Activated CD4-positive, CD25-positive, alpha-beta regulatory T cell (primary cell): Measurements from ENCODE around the gene ATP6V1G3.
"Not testable (repeated sequence)": the region's sequence is repeated elsewhere in the genome, so short reads cannot be mapped to it uniquely, and the experiment has no call there.

ENCODE experiments used
- DNase-seq, 4 experiments: peaks; one replicate each; lab custom pipeline; 2025; lab: John Stamatoyannopoulos, UW

ATP6V1G3 gene

GRCh38 chr1:198542632-198543031, 2.2 kb upstream of the ATP6V1G3 start:
- no peak for DNase-seq

GRCh38 chr1:198541737-198542136, 1.3 kb upstream of the ATP6V1G3 start:
- no peak for DNase-seq

DNA sequence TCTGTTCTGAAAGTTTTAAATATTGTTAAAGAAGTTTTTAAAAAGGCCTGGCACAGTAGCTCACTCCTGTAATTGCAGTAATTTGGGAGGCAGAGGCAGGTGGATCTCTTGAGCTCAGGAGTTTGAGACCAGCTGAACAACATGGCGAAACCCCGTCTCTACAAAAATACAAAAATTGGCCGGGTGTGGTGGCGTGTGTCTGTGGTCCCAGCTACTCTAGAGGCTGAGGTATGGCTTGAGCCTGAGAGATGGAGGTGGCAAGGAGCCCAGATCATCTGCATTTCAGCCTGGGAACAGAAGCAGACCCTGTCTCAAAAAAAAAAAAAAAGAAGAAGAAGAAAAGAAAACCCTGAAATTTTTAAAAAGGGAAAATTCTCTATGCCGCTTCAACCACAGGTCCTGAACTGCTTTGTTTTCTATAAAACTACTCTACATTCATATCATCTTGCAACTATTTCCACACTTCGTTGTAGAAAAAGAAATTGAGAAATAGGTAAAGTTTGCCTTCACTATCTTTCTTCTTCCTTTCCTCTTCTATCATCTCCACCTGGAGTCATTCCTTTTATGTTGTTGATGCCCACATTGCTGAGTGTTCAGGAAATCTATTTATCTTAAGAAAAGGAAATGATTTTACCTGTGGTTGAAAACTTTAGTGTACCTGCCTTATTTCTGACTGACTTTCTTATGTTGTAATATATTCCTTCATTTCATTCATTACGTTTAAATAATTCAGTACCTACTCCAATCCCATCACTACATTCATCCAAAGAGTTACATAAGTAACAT, 1.7 kb downstream of the ATP6V1G3 start:
- DNase-seq, result no peak

- no peak for DNase-seq
These were observed 4.8 kb downstream of the ATP6V1G3 start for GRCh38 chr1:198535631-198536030.

- DNase-seq, result no peak
These were observed 5.7 kb downstream of the ATP6V1G3 start for GRCh38 chr1:198534548-198535418.

- DNase-seq, result no peak
These were observed 8.6 kb downstream of the ATP6V1G3 start for GRCh38 chr1:198531891-198532290.

DNA sequence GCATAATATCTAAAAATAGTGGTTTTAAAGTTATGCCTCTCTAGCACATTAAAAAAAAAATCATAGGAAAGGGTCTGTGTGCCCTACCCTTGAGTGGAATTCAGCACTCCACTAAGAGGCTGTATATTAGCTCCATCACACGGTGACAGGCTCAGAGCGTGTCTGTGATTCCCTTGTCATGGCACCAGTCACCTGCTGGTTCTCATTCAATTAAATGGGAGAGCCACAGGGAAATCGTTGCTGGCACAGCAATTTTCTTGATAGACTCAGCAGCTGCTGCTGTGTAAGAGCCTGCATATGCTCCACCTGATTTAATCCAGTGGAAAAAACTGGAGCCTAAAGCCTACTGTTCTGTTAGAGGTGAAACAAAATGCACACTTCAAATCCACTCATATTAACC, 9.5 kb downstream of the ATP6V1G3 start:
- no peak for DNase-seq

DNA sequence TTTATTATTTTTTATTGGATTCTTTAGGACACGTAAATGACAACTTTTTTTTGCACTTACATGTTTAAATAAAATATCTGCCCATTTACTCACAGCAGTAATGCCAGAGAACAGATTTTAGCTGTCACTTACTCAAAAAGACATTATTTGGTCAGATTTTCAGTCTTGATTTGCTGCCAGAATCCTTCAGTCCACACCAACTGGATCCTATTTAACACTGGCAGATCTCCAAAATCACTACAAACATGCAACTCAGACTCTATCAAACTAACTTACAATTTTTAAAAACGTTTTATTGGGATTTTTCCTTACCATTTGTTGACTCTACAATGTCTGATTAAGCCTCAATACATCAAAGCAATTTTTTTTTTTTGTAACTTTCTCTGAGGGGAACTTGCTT, 11.1 kb downstream of the ATP6V1G3 start:
- no peak for DNase-seq

- no peak for DNase-seq
These were observed 12.1 kb downstream of the ATP6V1G3 start for GRCh38 chr1:198528364-198528763.

DNA sequence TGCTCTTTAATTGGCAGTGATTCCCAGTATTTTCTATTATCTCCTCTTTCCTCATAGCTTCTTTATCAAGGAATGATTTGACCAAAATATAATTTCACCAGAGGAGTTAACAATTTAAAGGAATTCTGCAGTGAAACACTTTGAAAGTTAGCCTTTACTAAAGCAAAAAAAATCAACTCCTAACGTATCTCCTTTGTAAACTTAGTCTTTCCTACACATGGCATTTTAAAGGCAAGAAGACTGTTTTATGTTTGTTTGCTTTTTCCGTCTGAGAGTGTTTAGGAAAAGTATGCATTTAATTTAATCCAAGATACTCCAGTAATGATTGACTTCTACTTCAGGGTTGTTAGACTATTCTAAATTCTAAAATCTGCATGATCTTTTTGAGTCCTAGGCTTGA, 15.9 kb downstream of the ATP6V1G3 start:
- no peak for DNase-seq

DNA sequence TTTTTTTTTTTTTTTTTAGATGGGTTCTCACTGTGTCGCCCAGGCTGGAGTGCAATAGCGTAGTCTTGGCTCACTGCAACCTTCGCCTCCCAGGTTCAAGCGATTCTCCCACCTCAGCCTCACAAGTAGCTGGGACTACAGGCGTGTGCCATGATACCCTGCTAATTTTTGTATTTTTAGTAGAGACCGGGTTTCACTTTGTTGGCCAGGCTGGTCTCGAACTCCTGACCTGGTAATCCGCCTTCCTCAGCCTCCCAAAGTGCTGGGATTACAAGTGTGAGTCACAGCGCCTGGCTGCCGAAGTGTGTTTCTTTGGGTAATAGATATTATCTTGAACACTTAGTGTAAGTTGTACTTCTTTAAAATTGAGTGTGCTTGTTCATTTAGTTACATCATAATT, 16.4 kb downstream of the ATP6V1G3 start:
- DNase-seq, result not testable (repeated sequence)

- DNase-seq, result no peak
These were observed 17.1 kb downstream of the ATP6V1G3 start for GRCh38 chr1:198523182-198523950.

DNA sequence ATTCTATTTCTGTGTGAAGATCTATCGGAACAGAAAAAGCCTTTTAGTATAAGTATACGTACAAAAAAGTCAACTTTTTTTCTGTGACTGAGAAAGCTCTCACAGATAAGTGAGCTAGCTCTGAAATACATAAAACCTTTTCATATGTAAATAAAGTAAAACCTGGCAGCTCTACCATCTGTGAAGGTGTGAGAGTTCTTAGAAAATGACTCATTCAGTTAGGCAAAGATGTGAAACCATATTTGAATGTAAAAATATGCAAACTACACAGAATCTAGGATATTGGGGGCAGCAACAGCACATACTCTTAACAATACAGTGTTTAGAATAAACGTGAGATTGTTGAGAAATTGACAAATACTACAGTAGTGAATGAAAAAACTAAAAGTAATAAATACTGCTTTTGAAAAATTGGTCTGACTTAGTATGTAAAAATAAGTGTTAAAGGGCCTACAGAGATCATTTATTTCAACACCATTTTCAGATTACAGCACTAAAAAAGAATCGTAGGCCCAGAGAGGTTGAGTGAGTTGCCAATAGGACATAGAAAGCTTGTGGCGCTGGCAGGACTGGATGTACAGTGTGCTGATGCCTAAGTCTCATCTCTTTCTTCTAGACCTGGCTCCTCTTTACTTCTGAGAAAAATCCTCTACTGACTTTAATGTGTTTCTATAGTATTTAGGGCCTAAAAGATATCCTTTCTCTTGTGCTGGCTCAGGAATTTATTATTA, 19.8 kb downstream of the ATP6V1G3 start:
- DNase-seq, result no peak

DNA sequence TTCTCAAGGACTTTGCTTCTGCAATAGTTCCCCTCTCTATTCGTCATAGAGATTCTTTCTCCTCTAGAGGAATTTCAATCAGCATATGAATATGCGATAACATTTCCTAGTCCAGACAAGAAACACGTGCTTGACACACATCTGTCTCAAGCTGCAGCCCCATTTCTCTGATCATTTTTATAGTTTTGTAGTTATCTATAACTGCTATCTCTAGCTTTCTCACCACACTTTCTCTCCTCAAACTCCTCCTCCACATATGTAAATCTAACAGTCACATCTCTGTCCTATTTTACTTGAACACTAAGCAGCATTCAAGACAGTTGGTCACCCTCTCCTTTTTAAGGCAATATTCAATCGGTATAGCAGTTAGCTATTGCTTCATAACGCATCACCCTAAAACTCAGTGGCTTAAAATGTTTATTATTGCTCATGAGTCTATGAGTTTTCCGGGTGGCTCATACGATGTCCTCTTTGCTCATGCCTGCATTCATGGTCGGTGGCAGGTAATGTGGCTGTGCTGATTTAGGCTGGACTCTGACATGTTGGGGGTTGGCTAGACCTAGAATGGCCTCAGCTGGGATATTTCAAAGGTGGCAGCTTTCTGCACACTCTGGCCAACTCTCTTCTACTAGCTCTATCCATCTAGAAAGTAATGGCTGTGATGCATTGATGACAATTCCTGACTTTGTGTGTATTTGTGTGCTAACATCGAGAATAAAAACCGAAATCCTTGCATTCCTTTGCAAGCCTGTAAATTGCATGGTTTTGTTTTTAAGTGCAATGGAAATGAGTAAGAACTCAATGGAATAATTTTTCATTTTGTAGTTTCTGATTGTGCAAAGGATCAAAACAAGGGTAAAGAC, 20.6 kb downstream of the ATP6V1G3 start:
- DNase-seq, result no peak

- no peak for DNase-seq
These were observed 22.8 kb downstream of the ATP6V1G3 start for GRCh38 chr1:198517623-198518199.

GRCh38 chr1:198500096-198500495, 40.4 kb downstream of the ATP6V1G3 start:
- DNase-seq, result no peak

DNA sequence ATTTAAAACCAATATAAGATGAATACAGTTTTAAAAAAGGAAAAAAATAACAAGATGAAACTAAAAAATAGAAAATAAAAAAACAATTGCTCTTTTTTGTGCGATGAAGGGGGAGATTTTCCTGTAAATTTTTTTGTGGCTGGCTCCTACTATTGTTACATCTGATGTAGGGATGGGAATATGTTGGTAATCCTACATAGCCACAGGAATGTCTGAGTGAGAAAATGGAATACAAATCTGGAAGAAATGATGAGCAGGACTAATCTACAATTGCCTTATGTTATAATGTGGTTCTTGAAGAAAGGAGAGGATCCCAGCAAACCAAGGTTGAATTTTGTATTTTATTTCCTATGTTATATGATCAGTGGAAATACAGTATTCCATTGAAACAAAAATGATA, 40.9 kb downstream of the ATP6V1G3 start:
- no peak for DNase-seq

GRCh38 chr1:198498881-198499280, 41.6 kb downstream of the ATP6V1G3 start:
- DNase-seq, result no peak

DNA sequence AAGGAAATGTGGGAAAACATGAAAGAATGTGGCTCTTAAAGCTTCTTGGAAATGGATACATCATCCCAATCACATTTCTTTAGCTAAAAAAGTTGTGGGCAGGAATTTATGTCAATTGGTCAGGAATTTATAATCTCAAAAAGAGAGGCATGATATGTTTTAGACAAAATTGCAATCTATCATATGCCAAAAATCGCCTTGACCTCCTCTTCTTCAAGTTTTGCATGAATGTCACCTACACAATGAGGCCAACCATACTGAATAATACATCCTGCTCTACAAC, 42.4 kb downstream of the ATP6V1G3 start:
- no peak for DNase-seq

DNA sequence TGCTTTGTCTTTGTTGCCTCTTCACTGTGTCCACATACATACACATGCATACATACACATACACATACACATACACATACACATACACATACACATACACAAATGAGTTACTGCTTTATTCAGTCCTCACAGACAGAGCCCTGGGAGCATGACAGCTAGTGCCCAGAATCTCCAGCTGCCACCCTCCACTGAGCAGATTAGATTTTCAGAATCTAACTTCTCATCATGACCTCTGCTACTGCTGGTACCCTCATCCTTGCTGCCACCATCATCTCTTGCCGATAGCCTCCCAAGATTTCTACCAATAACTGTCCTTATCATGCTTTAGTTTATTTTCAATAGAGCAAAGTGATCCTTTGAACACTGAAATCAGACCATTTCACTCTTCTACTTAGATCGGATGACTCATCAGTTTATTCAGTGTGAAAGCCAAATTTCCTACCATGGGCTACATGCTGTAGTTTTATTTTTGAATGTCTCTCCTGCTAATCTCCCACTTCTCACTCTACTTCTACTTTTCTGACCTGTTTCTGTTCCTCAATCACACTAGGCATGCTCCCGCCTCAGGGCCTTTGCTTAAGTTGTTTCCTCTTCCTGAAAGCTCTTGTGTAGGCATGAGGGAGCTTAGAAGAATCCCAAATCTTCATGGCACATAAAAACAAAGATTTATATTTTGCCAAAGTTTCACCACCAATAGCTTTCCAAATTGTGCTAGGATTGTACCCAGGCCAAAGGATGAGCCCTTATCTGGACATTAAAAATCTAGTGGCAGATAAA, 43.0 kb downstream of the ATP6V1G3 start:
- DNase-seq, result no peak
